Measurements from ENCODE around the gene SH3RF3.

SH3RF3 gene

GRCh38 chr2:109404681-109405080, 275.7 kb downstream of the SH3RF3 start:
- DNase-seq = no peak

- no peak for DNase-seq
Observed at GRCh38 chr2:109405873-109406272, 276.9 kb downstream of the SH3RF3 start.

- DNase-seq = no peak
Observed at GRCh38 chr2:109406301-109406700, 277.3 kb downstream of the SH3RF3 start.

GRCh38 chr2:109407276-109408042, 278.5 kb downstream of the SH3RF3 start:
- no peak for DNase-seq

DNA sequence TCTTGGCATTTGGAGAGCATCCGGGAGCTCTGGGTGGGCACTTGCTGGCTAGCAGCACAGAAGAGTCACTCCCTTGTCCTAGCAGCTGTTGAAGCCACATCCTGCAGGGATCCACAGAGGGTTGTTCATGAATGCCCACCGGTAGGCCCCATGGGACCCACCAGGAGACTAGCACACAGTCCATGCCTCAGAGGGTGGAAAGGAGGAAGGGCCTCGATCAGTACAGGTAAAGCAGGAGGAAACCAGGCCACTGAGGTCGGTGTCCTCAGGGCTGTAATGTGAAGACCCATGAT, 279.0 kb downstream of the SH3RF3 start:
- no peak for DNase-seq

DNA sequence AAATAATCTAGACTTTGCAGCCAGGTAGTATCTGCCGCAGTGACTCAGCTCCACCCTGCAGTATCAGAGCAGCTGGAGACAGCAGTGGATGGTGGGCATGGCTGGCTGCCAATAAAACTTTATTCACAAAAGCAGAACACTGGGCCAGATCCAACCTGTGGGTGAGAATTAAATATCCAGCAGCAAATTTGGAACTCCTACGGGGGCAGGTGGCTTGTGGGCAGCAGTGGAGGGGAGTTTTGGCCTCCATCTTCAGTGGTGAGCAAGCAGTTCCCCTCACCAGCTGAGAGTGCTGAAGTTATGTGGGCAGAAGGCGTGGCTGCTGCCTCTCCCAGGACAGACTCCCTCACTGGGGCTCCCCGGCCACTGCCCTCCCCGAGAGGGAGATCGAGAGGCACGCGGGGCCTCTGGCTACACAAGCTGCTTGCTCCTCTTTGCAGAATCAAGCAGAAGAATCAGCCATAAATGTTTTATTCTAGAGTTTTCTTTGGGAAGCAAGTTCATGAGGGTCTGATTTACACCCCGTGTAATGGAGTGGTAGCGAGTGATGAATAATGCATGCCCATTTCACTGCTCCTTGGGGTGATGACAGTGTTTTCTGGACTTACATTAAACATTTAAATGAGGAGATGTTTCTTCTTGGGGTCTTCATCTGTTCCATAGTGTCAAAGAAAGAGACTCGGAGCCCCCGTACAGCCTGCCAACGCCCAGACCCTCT, 280.5 kb downstream of the SH3RF3 start:
- DNase-seq = no peak

GRCh38 chr2:109410039-109410815, 281.2 kb downstream of the SH3RF3 start:
- DNase-seq = no peak

GRCh38 chr2:109411640-109412325, 282.8 kb downstream of the SH3RF3 start:
- no peak for DNase-seq

GRCh38 chr2:109415581-109416013, 286.6 kb downstream of the SH3RF3 start:
- no peak for DNase-seq

- no peak for DNase-seq
Observed at GRCh38 chr2:109417701-109418335, 288.8 kb downstream of the SH3RF3 start.

- DNase-seq = no peak
Observed at GRCh38 chr2:109418716-109419115, 289.7 kb downstream of the SH3RF3 start.

GRCh38 chr2:109419171-109419756, 290.3 kb downstream of the SH3RF3 start:
- DNase-seq = no peak

DNA sequence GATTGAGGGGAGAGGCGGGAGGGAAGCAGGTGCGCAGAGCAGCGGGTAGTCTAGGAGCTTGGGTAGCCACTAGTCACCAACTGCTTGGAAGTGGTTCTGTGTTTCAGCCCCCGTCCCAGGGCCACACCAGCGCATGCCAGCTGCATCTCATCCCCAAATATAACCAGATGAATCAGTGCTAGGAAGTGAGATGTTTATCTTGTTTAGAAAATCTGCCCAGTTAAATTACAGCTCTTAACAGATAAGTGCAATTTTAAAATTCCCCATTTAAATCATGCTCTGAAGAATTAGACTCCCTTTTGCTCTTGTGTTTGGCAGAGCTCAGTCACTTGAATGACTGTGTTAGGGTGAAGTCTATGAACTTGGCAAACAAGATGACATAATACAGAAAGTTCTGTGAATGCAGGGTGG, 291.0 kb downstream of the SH3RF3 start:
- DNase-seq = no peak

GRCh38 chr2:109421101-109421500, 292.1 kb downstream of the SH3RF3 start:
- no peak for DNase-seq

DNA sequence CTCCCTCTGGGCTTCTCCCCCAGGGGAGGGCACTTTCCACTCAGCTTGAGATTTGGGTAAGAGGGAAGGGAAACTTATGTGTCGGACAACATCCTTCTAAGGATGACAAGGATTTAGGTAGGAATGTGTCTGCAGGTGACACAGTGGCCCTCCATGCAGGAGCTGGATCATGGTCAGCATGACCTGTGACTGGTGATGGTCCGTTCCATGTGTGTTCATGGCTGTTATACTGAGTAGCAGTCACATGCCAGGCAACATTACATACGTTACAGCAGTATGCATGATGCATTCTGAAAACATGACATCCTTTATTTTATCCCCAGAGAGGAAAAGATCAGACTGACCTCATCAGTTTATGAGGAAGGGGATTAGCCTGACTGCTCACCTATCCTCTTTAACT, 292.6 kb downstream of the SH3RF3 start:
- no peak for DNase-seq

GRCh38 chr2:109422071-109422757, 293.2 kb downstream of the SH3RF3 start:
- DNase-seq = no peak

DNA sequence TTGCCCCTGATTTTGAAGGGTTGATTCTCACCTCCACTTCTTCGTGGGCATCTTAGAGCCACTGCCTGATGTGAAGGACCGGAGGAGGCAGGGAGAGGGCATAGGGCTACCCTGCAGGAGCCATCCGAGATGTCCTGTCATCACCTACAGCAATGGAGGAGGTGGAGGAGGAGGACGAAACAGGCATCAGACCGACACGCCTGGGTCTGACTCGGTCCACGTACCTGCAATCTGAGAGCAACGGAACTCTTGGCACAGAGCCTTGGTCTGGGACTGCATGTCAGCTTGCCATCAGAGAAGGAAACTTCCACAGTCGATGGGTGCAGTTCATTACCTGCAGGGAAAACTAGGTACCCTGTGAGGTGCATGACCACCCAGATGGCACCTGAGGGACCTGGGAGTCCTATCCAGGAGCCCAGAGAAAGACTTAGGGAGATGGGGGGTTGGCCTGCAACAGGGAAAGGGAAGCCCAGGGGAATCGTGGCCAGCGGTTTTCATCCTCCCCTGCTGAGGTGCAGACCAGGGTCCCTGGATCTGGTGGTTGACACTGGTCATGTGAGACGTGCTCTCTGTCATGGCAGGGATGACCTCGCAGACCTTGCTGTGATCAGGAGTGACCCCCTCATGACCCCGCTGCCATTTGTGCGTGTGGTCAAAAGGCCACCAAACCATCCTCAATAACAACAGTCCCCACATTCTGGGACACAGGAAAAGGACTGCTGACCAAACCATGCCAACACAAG, 293.9 kb downstream of the SH3RF3 start:
- no peak for DNase-seq

DNA sequence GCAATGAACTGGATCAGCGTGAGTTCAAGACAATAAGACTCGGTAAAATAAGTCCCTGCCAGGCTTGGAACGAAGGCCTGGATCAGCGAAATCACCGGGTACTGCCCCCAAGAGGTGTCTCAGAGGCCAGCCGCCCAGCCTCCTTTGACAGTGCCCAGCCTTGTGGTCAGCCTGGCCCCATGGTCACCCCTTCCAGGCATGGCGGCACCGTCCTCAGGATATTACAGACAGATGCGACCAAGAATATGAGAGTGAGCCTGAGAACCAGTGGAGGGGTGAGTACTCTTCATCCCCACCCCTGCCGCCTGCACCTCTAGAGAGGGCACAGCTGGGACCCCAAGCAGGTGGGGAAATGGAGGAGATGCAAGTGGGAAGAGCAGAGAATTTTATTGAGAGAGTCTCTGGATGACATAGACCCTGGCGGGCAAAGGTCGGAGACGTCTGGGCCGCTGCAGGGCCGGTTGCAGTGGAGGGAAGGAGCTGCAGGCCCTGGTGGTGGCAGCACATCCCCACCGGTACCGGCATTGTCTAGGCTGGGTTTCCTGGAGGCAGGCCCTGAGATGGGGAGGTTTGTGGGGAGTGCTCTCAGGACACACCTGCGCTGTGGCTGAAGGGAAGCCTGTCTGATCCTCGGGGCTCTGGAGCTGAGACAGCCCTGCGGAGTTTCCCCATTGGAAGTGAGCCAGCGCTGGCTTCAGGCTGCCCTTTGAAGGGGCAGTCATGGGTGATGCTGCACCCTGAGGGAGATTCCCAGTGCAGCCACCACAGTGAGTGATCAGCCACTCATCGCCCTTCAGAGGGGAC, 294.8 kb downstream of the SH3RF3 start:
- DNase-seq = no peak

GRCh38 chr2:109425411-109425810, 296.4 kb downstream of the SH3RF3 start:
- no peak for DNase-seq

DNA sequence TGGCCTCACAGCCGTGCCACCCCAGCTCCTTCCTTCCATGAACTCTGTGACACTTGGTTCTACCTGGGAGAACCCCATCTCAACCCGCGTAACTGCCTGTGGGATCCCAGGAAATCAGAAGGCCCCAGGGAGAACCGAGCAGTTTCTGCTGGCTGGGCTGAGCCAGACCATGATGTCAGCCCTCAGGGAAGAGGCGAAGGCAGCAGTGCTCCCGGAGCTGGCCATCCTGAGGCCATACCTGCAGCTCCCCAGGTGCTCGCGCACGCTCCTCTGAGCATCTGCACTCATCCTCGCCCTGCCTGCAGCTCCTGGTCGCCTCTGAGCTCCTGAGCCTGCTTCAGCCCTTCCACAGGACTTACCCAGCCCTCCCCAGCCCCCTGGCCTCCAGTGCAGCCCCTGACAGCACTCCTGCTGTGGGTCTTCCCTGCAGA, 298.7 kb downstream of the SH3RF3 start:
- DNase-seq = no peak

All from T1000 (cell line).